GM23248 (cell line): ENCODE results near the gene SLC25A48.

ENCODE experiments used
- EZH2 ChIP-seq: fragments of 200-600 bp; sonication (generic); IDR thresholded peaks from 2 replicates; pipeline ENCODE4 v1.6.1; 2018; ENCODE audit warnings: antibody characterized with exemption, mild to moderate bottlenecking; ENCODE audit not compliant: insufficient read depth, poor library complexity, severe bottlenecking
- EZH2phosphoT487 ChIP-seq: fragments of 200-600 bp; sonication (generic); IDR thresholded peaks from 2 replicates; pipeline ENCODE4 v1.6.1; 2018; ENCODE audit warnings: antibody characterized with exemption, moderate library complexity, mild to moderate bottlenecking, low read depth; ENCODE audit not compliant: insufficient read depth

DNA sequence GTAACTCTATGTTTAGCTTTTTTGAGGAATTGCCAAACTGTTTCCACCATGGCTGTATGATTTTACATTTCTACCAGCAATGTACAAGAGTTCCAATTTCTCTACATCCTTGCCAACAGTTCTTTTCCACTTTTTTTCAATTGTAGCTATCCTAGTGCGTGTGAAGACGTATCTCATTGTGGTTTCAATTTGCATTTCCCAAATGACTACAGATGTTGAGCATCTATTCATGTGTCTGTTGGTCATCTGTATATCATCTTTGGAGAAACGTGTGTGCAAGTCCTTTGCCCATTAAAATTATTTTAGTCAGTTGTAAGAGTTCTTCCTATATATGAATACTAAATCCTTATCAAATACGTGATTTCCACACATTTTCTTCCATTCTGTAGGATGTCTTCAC lies 6.5 kb downstream of the SLC25A48 start:
- no peak for TF ChIP-seq EZH2phosphoT487
- no peak for TF ChIP-seq EZH2
